Metanephros (tissue), 2 donors: Measurements from ENCODE around the gene CDK19. TPM values are rescaled to one million over a fixed set of nuclear protein-coding genes. Genes with fewer than 3 reads are reported as not detected.

Experiments
- small RNA-seq: library from RNA; depleted of rRNA; stranded (forward); fragments of <200 nt; gene quantifications from one replicate; pipeline ENCODE3, GENCODE V24; 2014; ENCODE audit warnings: low replicate concordance
- total RNA-seq: library from RNA; depleted of rRNA; stranded (reverse); fragments of >200 nt; gene quantifications from one replicate; pipeline ENCODE4 v1.2.3, GENCODE V29; 2014

CDK19 gene
- total RNA-seq = 23.7 TPM

GRCh38 chr6:110815411-110816409 lies at the start of gene CDK19:
TSS of gene CDK19 (minus strand) at chr6:110815469. CDS start at chr6:110815136, 333 bp downstream.

Small RNAs within 50 kb of the gene (small RNA-seq; reads per million reads assigned to genes)
- gene RNU6-1115P (not detected), gene RNU6-957P (not detected), gene SNORA40C (not detected)

Other genes with a start within 250 kb of the CDK19 start
- 47.6 TPM for gene AMD1, start 59.3 kb upstream of the CDK19 start, total RNA-seq
- gene GTF3C6, start 143.2 kb upstream of the CDK19 start, total RNA-seq = 21.3 TPM
- 13.0 TPM for gene RPF2, start 166.6 kb upstream of the CDK19 start, total RNA-seq